Glomerular visceral epithelial cell (primary cell): ENCODE data around the gene CEBPE.

Experiments
- DNase-seq: peaks from one replicate; pipeline ENCODE4 v3.0.0-alpha.2; 2016; ENCODE audit errors: extremely low spot score

CEBPE gene

GRCh38 chr14:23118506-23119362, at the start of gene CEBPE:
TSS of gene CEBPE (minus strand) at chr14:23119255. CDS start at chr14:23119091, 164 bp downstream.
- DNase-seq = no peak

- no peak for DNase-seq
Measured at GRCh38 chr14:23168246-23168645, 49.2 kb upstream of the CEBPE start.

- DNase-seq = peak; percentile 9
Measured at GRCh38 chr14:23167116-23167847, 48.2 kb upstream of the CEBPE start.

GRCh38 chr14:23164949-23165348, 45.9 kb upstream of the CEBPE start:
- DNase-seq = no peak

DNA sequence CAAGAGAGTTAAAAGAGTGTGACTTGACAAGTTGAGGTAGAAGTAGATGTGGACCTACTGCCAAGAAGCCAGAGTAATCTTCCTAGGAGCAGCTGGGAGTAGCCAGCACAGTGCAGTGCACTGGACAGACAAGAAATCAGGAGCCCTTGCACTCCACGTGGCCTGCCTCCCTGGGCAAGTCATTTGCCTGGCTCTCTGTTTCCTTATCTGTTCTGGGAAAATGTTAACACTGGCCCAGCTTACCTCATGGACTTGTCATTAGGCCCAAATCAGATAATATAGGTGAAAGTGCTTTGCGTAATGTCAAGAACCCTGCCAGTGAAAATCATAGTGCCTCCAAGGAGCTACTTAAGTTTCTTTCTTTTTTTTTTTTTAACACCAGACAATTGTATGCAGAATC, 45.2 kb upstream of the CEBPE start:
- no peak for DNase-seq

GRCh38 chr14:23163830-23164229, 44.8 kb upstream of the CEBPE start:
- DNase-seq = no peak

GRCh38 chr14:23162800-23163199, 43.7 kb upstream of the CEBPE start:
- no peak for DNase-seq

GRCh38 chr14:23162005-23162404, 43.0 kb upstream of the CEBPE start:
- DNase-seq = no peak

GRCh38 chr14:23160924-23161522, 42.0 kb upstream of the CEBPE start:
- peak; percentile 37 for DNase-seq

GRCh38 chr14:23159532-23159931, 40.5 kb upstream of the CEBPE start:
- no peak for DNase-seq

DNA sequence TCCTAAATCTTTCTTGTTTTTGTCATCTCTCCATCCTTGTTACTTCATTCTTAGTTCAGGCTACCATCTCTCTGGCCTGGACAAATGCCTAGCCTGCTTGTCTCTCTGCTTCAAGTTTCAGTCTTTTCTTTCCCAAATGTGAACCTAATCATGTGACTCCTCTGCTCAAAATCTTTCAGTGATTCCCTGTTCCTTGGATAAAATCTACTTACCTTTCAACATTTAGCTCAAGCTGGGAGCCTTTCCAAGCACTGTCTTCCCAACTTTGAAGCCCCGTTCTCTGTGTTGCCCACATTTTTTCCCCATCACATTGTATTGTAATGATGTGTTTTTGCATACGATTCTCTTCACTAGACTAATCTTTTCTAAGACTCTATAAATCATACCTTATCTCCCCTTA, 39.7 kb upstream of the CEBPE start:
- DNase-seq = no peak

DNA sequence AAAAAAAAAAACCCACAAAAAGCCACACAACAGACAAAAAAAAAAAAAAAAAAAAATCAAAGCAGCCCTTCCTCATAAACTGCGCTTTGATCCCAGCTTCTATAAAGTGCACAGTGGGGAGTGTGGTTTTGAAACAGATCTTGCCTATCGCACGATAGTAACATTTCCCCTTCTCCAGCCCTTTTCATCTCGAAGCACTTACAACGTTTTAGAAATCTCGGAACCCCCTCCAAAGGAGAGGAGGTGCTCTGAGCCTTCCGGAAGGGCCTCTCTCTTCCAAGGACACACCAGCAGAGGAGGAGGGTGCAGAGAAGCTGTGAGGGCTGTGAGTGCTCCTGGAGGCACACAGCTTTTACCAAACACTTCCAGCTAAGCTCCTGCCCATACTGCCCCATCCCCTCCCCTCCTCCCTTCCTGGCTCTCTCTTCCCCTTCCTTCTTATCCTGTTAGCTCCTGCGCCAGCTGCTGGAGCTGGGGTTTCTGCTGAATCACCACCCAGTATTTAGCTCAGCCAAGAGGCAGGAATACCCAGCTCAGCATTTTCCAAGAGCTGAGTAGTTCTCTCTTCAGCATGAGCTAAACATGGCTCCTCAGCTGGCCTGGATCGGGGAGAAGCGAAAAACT, 36.0 kb upstream of the CEBPE start:
- DNase-seq = peak; percentile 45

- no peak for DNase-seq
Measured at GRCh38 chr14:23153851-23154796, 35.1 kb upstream of the CEBPE start.

- DNase-seq = no peak
Measured at GRCh38 chr14:23151342-23151741, 32.3 kb upstream of the CEBPE start.

- no peak for DNase-seq
Measured at GRCh38 chr14:23149745-23150144, 30.7 kb upstream of the CEBPE start.

- DNase-seq = no peak
Measured at GRCh38 chr14:23148591-23149249, 29.7 kb upstream of the CEBPE start.

GRCh38 chr14:23147676-23148075, 28.6 kb upstream of the CEBPE start:
- DNase-seq = peak; percentile 27

- no peak for DNase-seq
Measured at GRCh38 chr14:23146980-23147379, 27.9 kb upstream of the CEBPE start.

- no peak for DNase-seq
Measured at GRCh38 chr14:23146351-23146910, 27.4 kb upstream of the CEBPE start.

GRCh38 chr14:23145794-23146350, 26.8 kb upstream of the CEBPE start:
- no peak for DNase-seq
